Measurements from ENCODE around the gene EIF4E2.

The EIF4E2 gene, protein sequence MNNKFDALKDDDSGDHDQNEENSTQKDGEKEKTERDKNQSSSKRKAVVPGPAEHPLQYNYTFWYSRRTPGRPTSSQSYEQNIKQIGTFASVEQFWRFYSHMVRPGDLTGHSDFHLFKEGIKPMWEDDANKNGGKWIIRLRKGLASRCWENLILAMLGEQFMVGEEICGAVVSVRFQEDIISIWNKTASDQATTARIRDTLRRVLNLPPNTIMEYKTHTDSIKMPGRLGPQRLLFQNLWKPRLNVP

DNA sequence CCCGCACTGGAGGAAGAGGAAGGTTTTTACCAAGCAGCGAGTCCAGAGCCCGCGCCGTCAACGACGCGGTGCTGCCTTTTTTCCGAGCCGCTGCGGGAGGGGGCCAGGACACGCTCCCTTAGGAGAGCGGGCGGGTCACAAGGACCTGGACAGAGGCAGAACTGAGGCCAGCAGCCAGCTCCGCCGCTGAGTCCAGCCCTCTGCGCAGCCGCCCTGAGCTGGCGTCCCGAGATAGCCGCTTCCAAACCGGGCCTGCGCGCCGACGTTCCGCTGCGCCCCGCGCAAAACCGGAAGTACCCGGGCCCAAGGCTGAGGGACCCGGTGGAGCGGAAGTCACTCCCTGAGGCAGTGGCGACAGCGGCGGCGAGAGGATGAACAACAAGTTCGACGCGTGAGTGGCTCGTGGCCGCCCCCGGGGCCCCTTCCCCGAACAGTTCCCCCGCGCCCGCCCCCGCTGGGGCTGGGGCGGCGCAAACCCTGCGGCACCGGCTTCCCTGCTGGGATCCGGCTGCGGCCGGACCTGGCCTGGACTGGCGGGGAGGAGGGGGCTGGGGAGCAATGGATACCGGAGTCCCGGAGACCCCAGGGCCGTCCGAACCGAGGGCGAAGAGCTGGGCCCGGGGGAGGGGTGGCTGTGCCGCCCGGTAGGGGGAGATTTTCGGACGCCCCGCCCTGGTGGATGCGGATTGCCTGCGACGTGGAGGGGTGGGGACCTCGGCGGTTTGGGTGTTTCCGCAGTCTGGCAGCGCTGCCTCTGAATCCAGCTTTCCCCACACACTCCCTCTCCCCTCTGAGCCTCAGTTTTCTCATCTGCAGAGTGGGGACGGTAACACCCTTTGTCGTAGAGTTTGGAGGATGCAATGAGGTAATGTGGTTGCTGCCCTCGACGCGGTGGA, at the start of gene EIF4E2, which contains the start of gene TIGD1:
Gene EIF4E2, plus strand, starts transcription at position 336 of the 896 bp plus-strand sequence. Its CDS starts 36 bp downstream, at position 372.
Gene TIGD1, minus strand, starts transcription at position 204 of the 896 bp plus-strand sequence. CDS start 675 bp downstream, outside the sequence.
- TF ChIP-seq, protein P1, sequence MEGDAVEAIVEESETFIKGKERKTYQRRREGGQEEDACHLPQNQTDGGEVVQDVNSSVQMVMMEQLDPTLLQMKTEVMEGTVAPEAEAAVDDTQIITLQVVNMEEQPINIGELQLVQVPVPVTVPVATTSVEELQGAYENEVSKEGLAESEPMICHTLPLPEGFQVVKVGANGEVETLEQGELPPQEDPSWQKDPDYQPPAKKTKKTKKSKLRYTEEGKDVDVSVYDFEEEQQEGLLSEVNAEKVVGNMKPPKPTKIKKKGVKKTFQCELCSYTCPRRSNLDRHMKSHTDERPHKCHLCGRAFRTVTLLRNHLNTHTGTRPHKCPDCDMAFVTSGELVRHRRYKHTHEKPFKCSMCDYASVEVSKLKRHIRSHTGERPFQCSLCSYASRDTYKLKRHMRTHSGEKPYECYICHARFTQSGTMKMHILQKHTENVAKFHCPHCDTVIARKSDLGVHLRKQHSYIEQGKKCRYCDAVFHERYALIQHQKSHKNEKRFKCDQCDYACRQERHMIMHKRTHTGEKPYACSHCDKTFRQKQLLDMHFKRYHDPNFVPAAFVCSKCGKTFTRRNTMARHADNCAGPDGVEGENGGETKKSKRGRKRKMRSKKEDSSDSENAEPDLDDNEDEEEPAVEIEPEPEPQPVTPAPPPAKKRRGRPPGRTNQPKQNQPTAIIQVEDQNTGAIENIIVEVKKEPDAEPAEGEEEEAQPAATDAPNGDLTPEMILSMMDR (IDR thresholded peaks at IDR 0.05; ENCODE audit: control extremely low read depth, extremely low read depth, low read depth, missing control alignments), result no peak
- POLR2A ChIA-PET, result no interaction called here
- DNase-seq (ENCODE audit: extremely low spot score), result peak; percentile 99
- CTCF ChIA-PET, result no interaction called here

DNA sequence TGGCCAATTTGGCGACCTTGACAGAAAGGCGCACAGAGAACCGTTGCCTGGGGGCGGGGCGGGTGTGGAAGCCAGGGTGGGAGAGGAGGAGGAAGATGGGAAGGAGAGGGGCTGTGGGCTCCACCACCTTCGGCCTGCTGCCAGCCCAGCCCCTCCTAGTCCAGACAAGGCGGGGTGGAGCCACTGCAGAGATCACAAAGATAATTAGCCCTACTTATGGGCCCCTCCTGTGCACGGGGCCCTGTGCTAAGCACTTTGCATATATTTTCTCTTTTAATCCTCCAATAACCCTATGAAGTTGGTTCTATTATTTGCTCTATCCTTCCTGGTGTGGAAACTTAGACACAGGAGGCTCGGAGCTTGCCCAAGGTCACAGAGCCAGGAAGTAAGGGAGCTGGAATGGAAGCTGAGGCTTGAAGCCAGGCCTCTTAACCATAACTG, 49.1 kb upstream of the EIF4E2 start:
- POLR2A ChIA-PET, result no interaction called here
- CTCF ChIA-PET, result no interaction called here
- DNase-seq (ENCODE audit: extremely low spot score), result no peak
- TF ChIP-seq, protein P1 (IDR thresholded peaks at IDR 0.05; ENCODE audit: control extremely low read depth, extremely low read depth, low read depth, missing control alignments), result no peak

DNA sequence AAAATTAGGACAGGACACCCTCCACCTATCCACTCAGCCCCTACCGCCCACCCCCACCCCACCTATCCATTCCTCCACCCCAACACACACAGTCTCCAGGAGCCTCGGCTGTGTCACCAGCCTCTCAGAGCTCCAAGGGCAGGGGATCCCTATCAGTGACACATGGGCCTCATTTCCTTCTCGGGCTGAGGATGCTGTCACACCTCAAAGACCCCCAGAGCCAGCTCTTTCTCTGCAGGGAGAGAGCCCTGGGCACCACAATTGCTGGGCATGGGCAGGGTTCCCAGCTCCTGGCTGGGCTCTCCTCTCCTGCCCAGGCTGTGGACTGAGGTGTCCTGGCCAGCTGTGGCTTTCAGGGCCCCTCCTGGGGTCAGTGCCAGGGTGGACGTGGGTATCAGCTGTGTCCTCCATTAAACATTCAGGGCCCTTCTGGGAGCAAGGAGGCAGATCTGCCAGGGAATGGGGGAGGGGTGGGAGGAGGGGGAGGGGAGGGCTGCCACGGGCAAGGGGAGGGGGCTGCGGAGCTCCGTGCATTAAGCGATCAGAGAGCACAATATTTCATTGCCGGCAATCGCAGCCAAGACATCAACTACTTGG, 48.6 kb upstream of the EIF4E2 start:
- TF ChIP-seq, protein P1 (IDR thresholded peaks at IDR 0.05; ENCODE audit: control extremely low read depth, extremely low read depth, low read depth, missing control alignments), result no peak
- ChIA-PET POLR2A (no interaction called here), CTCF (no interaction called here)
- no peak for DNase-seq (ENCODE audit: extremely low spot score)

DNA sequence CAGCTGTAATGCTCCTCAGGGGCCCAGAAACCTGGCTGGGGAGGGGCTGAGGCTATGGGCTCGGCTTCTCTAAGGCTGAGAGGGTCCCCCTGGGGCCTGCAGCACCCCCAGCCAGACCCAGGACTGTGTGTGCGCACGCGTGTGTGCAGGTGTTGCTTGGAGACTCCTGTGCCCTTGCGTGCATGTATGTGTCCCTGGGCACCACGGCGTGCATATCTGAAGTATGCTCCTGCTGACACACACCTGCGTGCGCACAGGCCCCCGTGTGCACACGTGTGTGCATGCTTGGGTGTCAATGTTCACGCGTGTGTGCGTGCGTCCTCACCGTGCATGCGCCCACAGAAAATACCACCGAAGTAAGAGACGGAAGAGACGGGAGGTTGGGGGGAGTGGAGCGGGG, 48.0 kb upstream of the EIF4E2 start:
- TF ChIP-seq, protein P1 (IDR thresholded peaks at IDR 0.05; ENCODE audit: control extremely low read depth, extremely low read depth, low read depth, missing control alignments), result no peak
- POLR2A ChIA-PET, result no interaction called here
- CTCF ChIA-PET, result no interaction called here
- no peak for DNase-seq (ENCODE audit: extremely low spot score)

DNA sequence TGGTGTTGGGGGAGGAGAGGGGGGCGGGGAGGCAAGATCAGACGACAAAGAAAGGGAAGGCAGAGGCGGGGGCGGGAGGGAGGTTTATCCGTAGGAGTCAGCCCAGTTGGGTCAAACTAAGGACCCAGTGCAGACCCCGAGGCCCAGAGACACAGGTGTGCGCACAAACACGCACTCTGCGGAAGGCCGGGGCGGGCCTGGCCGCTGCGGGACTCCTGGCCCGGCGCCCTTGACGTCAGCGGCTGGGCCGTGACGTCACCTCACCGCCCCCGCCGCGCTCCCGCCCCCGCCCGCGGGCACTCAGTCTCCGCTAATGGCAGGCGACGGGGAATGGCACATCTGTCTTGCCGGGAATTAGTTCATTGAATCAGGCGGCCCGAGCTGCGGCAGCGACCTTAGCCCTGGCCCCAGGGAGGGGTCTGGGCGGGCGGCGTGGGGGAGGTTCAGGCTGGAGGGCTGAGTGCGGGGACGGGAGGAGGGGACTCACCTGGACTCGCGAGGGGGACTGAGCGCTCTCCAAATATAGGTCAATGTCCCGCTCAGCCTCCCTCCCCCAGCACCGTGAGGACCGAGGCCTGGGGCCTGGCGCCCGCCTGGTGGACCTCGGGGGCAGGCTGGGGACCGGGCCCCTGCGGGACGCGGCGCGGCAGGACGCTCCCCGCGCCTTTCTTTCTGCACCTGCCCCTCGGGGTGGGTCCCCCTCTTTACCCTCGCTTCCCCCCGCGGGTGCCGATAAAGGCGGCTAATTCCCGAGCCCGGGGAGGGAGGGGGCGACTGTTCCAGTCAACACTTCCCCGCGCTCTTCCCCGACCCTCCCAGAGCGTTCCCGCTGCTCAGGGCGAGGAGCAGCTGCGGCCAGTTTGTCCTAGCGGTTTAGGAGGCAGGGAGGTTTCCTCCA, 47.3 kb upstream of the EIF4E2 start:
- TF ChIP-seq, protein P1 (IDR thresholded peaks at IDR 0.05; ENCODE audit: control extremely low read depth, extremely low read depth, low read depth, missing control alignments), result no peak
- no peak for DNase-seq (ENCODE audit: extremely low spot score)
- ChIA-PET CTCF (no interaction called here), POLR2A (no interaction called here)

All from GM10248 (cell line).